Endothelial cell (in vitro differentiated cells): Measurements from ENCODE around the gene HHAT. TPM values are rescaled to one million over a fixed set of nuclear protein-coding genes. Genes with fewer than 3 reads are reported as not detected.

Source experiments
- DNase-seq: peaks from one replicate; pipeline ENCODE4 v3.0.0; 2021; ENCODE audit warnings: low spot score
- H3K27ac Mint-ChIP-seq: one replicate; pipeline ENCODE4 v1.8.0; 2021; ENCODE audit warnings: mixed read lengths, inconsistent platforms; ENCODE audit not compliant: unreplicated experiment
- H3K27me3 Mint-ChIP-seq: one replicate; pipeline ENCODE4 v1.8.0; 2021; ENCODE audit warnings: mild to moderate bottlenecking, moderate library complexity, mixed read lengths, inconsistent platforms; ENCODE audit not compliant: unreplicated experiment
- H3K36me3 Mint-ChIP-seq: one replicate; pipeline ENCODE4 v1.8.0; 2021; ENCODE audit warnings: mild to moderate bottlenecking, low read depth, mixed read lengths, inconsistent platforms; ENCODE audit not compliant: unreplicated experiment
- H3K4me1 Mint-ChIP-seq: one replicate; pipeline ENCODE4 v1.8.0; 2021; ENCODE audit warnings: mild to moderate bottlenecking, mixed read lengths, inconsistent platforms; ENCODE audit not compliant: unreplicated experiment
- H3K4me3 Mint-ChIP-seq: one replicate; pipeline ENCODE4 v1.8.0; 2021; ENCODE audit warnings: mild to moderate bottlenecking, mixed read lengths, inconsistent platforms; ENCODE audit not compliant: unreplicated experiment
- H3K9me3 Mint-ChIP-seq: one replicate; pipeline ENCODE4 v1.8.0; 2021; ENCODE audit warnings: mixed read lengths, inconsistent platforms; ENCODE audit not compliant: unreplicated experiment
- total RNA-seq: library from RNA; stranded (reverse); fragmentation: NEBNext Ultra II Directional; extraction: Animal tissue kit (Norgen Biotek cat#: 25700); gene quantifications from one replicate; pipeline ENCODE4 v1.2.1, GENCODE V29; 2021; ENCODE audit not compliant: unreplicated experiment
- TF ChIP-seq, protein P1 (sequence below): fragments of 200-600 bp; sonication (generic); IDR thresholded peaks from one replicate; pipeline ENCODE4 v1.5.0; 2021; ENCODE audit warnings: antibody characterized with exemption; ENCODE audit not compliant: unreplicated experiment

The HHAT gene
- total RNA-seq, 1 donor from 2014 or later: 6.0 TPM

DNA sequence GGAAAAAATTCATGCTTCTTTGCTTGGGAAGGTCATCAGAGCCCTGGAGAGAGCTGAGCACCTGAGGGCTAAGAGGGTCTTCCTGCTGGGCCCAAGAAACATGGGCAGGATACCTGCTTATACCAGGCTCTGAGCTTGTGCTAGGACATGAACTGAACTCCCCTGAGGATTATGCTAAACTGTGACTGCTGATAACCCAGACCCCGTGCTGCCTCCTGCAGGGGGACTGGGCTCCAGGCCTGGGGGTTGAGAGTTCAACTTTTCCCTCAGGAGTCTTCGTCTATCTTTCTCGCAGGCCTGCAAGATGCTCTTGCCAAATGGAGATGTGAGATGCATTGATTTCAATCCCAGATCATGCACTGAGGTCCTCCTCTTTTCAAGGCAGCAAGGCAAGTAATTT lies 368.5 kb downstream of the HHAT start:
- no peaks in the 10 kb centered on the region for H3K9me3 Mint-ChIP-seq
- H3K36me3 Mint-ChIP-seq: no peaks in the 10 kb centered on the region
- DNase-seq: no peak
- H3K4me1 Mint-ChIP-seq: peaks cover 4% of the 10 kb centered on the region
- H3K27me3 Mint-ChIP-seq: peaks cover 5% of the 10 kb centered on the region
- TF ChIP-seq, protein P1, sequence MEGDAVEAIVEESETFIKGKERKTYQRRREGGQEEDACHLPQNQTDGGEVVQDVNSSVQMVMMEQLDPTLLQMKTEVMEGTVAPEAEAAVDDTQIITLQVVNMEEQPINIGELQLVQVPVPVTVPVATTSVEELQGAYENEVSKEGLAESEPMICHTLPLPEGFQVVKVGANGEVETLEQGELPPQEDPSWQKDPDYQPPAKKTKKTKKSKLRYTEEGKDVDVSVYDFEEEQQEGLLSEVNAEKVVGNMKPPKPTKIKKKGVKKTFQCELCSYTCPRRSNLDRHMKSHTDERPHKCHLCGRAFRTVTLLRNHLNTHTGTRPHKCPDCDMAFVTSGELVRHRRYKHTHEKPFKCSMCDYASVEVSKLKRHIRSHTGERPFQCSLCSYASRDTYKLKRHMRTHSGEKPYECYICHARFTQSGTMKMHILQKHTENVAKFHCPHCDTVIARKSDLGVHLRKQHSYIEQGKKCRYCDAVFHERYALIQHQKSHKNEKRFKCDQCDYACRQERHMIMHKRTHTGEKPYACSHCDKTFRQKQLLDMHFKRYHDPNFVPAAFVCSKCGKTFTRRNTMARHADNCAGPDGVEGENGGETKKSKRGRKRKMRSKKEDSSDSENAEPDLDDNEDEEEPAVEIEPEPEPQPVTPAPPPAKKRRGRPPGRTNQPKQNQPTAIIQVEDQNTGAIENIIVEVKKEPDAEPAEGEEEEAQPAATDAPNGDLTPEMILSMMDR: no peak
- H3K4me3 Mint-ChIP-seq: no peak overlapping the region
- no peak overlapping the region for H3K27ac Mint-ChIP-seq

DNA sequence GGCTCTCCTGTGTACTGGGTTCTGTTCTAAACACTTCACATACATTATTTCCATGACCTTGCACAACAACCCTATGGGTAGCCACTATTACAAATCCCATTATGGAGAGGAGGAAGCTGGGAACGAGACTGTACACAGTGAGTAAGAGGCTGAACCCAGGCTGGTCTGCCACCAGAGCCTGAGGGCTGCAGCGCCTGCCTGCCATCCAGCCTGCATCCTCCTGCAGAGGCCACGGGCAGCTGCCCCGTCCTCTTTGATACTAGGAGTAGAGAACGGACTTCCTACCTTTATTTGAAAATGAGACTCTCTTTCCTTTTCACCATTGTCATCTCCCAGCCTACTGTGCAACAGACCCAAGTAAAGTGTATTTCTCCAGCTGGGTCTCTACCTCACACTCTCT lies 370.0 kb downstream of the HHAT start:
- Mint-ChIP-seq H3K4me3 (no peak overlapping the region), H3K27me3 (peaks cover 2% of the 10 kb centered on the region), H3K27ac (no peak overlapping the region), H3K36me3 (no peaks in the 10 kb centered on the region), H3K9me3 (no peaks in the 10 kb centered on the region), H3K4me1 (no peaks in the 10 kb centered on the region)
- no peak for DNase-seq
- TF ChIP-seq, protein P1: no peak

DNA sequence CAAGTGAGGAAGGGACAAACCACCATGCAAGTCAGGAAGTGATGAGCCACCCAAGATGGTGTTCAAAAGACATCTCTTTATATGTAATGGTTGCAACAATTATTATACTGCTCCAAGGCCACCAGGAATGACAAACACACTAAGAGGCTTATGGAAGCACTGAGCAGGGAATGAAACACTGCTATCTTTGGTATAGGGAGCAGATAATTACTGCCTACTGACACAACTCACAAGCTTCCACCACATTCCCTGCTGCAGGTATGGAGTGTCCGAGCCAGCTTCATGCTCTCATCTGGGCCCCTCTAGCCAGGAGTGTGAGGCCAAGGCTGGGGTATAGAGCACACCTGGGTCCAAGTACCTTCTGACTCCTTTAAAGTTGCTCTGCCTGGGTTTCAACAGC lies 371.4 kb downstream of the HHAT start:
- no peak for DNase-seq
- H3K27me3 Mint-ChIP-seq: no peaks in the 10 kb centered on the region
- H3K27ac Mint-ChIP-seq: no peak overlapping the region
- no peak overlapping the region for H3K4me3 Mint-ChIP-seq
- H3K36me3 Mint-ChIP-seq: no peaks in the 10 kb centered on the region
- no peaks in the 10 kb centered on the region for H3K9me3 Mint-ChIP-seq
- TF ChIP-seq, protein P1: no peak
- H3K4me1 Mint-ChIP-seq: peaks cover 2% of the 10 kb centered on the region

DNA sequence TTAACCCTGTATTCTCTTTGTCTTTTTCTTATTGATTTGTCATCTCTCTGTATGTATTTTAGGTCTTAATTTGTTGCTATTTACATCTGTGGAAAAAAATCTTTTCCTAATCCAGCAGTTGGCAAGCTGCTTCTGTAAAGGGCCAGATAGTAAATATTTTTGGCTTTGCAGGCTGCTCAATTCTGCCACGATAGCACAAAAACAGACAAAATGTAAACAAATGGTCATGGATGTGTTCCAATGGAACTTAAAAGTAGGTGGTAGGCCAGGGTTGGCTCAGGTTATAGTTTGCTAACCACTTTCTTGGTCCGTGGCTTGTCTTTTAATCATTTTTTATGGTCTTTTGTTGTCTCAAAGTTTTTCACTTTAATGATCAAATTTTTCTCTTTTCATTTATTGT lies 371.8 kb downstream of the HHAT start:
- Mint-ChIP-seq H3K4me1 (peaks cover 4% of the 10 kb centered on the region), H3K4me3 (no peak overlapping the region), H3K27me3 (no peaks in the 10 kb centered on the region), H3K36me3 (no peaks in the 10 kb centered on the region), H3K27ac (no peak overlapping the region), H3K9me3 (no peaks in the 10 kb centered on the region)
- DNase-seq: no peak
- TF ChIP-seq, protein P1: no peak

DNA sequence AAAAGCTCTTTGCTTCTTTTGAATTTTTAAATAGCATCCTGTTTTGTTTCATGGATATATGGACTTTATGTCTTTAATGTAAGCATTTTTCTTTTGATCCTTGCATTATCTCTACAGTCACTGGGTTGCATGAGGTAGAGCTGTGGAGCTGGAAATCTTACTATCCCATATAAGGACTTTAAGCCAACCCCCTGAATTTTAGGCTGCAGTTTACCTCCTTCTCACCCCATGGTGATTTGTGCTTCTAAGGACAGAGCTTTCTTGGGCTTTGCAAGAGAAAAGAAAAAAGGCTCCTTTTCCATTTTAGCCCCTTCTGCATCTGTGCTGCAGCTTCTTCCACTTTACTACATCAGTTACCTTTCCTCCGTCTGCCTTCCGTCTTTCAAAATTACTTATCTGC lies 373.8 kb downstream of the HHAT start:
- Mint-ChIP-seq H3K9me3 (no peaks in the 10 kb centered on the region), H3K27ac (no peak overlapping the region), H3K4me1 (peaks cover 13% of the 10 kb centered on the region), H3K27me3 (no peaks in the 10 kb centered on the region), H3K4me3 (no peak overlapping the region), H3K36me3 (no peaks in the 10 kb centered on the region)
- no peak for DNase-seq
- TF ChIP-seq, protein P1: no peak
